Measurements from ENCODE around the gene PGGHG.

- TF ChIP-seq, protein P1, sequence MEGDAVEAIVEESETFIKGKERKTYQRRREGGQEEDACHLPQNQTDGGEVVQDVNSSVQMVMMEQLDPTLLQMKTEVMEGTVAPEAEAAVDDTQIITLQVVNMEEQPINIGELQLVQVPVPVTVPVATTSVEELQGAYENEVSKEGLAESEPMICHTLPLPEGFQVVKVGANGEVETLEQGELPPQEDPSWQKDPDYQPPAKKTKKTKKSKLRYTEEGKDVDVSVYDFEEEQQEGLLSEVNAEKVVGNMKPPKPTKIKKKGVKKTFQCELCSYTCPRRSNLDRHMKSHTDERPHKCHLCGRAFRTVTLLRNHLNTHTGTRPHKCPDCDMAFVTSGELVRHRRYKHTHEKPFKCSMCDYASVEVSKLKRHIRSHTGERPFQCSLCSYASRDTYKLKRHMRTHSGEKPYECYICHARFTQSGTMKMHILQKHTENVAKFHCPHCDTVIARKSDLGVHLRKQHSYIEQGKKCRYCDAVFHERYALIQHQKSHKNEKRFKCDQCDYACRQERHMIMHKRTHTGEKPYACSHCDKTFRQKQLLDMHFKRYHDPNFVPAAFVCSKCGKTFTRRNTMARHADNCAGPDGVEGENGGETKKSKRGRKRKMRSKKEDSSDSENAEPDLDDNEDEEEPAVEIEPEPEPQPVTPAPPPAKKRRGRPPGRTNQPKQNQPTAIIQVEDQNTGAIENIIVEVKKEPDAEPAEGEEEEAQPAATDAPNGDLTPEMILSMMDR (conservative IDR thresholded peaks at IDR 0.05 in 1 of 2, IDR thresholded peaks at IDR 0.05 in 1 of 2; ENCODE audit: extremely low read depth in 1 of 2, insufficient read depth in 1 of 2, low read depth in 1 of 2, low read length in 2 of 2) = no peak
- TF ChIP-seq EZH2 (IDR thresholded peaks at IDR 0.05; ENCODE audit: borderline replicate concordance, low read length) = no peak
These were observed 37.4 kb upstream of the PGGHG start for GRCh38 chr11:251550-251949.
